DOHH2 (cell line): ENCODE results near the gene FAM227A.

Experiments used
- EZH2phosphoT487 ChIP-seq: fragments of 200-600 bp; sonication (generic); IDR thresholded peaks from 2 replicates; pipeline ENCODE4 v1.6.1; 2017; ENCODE audit warnings: borderline replicate concordance, mild to moderate bottlenecking, antibody characterized with exemption, low read length, moderate library complexity, mixed read lengths
- TF ChIP-seq, protein P1 (sequence below): fragments of 200-600 bp; sonication (generic); IDR thresholded peaks from one replicate; pipeline ENCODE4 v1.5.1; 2014; ENCODE audit warnings: antibody characterized with exemption, mild to moderate bottlenecking, low read depth, low read length; ENCODE audit not compliant: poor library complexity, severe bottlenecking

DNA sequence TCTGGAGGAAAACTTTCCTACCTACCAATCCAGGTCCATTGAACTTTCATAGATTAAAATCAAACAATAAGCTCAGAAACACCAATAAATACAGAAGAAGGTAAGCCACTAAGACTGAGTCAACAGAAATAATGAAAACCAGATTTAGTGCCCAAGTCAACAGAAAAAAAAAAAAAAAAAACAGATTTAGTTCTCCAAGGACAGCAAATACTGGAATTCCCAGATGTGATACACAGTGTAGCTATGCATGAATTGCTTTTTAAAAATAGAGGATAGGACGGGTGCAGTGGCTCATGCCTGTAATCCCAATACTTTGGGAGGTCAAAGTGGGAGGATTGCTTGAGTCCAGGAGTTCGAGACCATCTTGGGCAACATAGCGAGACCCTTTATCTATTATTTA, 101.9 kb downstream of the FAM227A start:
- TF ChIP-seq, protein P1, sequence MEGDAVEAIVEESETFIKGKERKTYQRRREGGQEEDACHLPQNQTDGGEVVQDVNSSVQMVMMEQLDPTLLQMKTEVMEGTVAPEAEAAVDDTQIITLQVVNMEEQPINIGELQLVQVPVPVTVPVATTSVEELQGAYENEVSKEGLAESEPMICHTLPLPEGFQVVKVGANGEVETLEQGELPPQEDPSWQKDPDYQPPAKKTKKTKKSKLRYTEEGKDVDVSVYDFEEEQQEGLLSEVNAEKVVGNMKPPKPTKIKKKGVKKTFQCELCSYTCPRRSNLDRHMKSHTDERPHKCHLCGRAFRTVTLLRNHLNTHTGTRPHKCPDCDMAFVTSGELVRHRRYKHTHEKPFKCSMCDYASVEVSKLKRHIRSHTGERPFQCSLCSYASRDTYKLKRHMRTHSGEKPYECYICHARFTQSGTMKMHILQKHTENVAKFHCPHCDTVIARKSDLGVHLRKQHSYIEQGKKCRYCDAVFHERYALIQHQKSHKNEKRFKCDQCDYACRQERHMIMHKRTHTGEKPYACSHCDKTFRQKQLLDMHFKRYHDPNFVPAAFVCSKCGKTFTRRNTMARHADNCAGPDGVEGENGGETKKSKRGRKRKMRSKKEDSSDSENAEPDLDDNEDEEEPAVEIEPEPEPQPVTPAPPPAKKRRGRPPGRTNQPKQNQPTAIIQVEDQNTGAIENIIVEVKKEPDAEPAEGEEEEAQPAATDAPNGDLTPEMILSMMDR, result no peak
- TF ChIP-seq EZH2phosphoT487, result no peak
